ELF-1 (cell line): ENCODE data around the gene MAD2L1BP.
"Not testable (repeated sequence)": the region's sequence is repeated elsewhere in the genome, so short reads cannot be mapped to it uniquely, and the experiment has no call there.

ENCODE experiments used
- DNase-seq: peaks from one replicate; pipeline ENCODE4 v3.0.0-alpha.2; 2016; ENCODE audit warnings: low read depth, low spot score

Gene MAD2L1BP, protein sequence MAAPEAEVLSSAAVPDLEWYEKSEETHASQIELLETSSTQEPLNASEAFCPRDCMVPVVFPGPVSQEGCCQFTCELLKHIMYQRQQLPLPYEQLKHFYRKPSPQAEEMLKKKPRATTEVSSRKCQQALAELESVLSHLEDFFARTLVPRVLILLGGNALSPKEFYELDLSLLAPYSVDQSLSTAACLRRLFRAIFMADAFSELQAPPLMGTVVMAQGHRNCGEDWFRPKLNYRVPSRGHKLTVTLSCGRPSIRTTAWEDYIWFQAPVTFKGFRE

DNA sequence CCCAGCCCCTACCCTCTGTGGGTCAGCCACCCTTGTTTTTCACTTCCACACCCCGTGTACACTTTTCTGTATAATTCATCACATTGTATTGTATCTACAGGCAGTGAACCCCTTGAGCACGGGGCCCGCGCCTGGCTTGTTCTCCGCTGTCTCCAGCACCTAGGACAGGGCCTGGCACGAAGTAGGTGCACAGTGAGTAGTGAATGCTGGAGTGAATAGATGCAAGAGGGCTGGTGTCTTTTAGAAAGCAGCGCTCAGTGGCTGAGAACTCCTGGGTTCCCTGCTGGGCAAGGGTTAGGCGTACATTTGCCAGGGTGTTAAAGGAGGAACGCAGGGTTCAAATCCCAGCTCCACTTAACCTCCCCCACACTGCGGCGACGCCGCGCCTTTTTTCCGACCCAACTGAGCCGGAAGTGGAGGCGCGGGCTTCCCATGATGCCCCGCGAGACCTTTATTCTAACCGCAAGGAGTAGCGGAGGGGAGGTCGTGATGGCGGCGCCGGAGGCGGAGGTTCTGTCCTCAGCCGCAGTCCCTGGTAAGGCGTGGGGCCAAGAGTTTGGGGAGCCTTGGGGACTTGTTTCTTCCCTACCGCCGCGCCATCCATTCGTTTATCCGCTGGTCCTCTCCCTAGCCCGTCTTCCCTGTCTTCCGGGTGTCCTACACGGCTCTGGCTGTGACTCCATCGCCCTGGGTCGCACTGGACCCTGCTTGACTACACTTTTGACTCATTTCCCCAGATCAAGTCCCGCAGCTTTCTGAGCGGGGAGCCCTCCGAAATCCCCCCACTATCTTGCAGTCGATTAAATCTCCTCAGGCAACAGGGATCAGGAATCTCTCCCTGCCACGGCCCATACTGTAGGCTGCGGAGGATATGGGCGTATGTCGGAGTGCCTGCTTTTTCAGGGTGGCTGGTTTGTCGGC lies at the start of gene MAD2L1BP:
TSS of gene MAD2L1BP (plus strand) at position 454 of the 921 bp plus-strand sequence. CDS start at position 490, 36 bp downstream.
- peak; percentile 88 for DNase-seq

DNA sequence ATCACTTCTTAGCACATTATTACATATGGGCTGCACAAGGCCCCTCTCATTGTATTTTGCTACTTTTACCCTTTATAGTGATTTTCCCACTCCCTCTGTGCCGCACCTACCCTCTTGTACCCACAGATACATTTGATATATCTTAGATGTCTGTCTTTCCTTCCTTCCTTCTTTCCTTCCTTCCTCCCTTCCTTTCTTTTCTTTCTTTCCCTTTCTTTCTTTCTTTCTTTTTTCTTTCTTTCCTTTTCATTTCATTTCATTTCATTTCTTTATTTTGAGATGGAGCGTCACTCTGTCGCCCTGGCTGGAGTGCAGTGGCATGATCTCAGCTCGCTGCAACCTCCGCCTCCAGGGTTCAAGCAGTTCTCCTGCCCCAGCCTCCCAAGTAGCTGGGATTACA lies 47.4 kb upstream of the MAD2L1BP start:
- DNase-seq, result no peak

DNA sequence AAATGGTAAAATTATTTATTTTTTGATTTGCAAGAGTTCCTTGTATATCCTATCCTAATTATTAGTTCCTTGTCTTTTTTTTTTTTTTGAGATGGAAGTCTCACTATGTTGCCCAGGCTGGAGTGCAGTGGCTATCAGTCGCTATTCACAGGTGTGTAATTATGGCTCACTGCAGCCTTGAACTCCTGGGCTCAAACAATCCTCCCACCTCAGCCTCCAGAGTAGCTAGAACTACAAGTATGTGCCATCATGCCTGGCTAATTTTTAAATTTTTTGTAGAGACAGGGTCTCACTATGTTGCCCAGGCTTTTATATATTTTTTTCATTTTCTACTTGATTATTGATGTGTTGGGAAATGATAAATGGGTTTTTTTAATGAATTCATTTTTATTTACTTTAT lies 46.1 kb upstream of the MAD2L1BP start:
- DNase-seq, result not testable (repeated sequence)

DNA sequence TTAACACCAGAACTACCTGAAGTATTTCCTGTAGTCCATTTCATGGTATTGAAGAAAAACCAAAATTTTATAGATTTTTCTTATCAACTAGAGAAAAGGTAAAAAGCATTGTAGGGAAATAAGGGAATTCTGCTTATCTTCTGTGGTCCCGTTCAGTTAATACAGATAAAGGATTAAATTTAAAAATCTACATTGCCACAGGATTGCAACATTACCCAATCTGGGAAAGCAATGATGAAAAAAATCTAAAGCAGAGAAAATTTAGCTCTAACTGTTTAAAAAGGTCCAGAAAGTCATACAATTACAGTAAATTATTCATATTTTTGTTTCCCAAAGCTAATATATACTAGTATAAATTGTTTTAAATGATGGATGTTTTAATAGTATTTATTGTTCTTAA lies 41.7 kb upstream of the MAD2L1BP start:
- no peak for DNase-seq

DNA sequence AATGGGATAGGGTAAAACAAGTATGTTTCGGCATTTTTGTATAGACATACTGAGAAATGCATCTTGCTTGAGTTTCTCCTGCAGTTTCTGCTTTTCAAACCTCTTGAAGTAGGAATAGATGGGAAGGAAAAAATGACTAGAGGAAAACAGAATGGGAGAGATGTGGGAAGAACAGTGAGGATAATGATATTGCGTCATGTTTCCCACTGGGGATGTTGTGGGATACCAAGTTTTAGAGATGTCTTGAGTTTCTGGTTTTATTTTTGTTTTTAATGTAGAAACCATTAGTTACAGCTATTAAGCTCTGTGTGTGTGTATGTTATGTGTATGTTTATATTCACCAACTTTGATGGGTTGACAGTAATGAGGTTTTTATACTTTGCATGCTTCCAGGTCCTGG lies 35.0 kb upstream of the MAD2L1BP start:
- no peak for DNase-seq

DNA sequence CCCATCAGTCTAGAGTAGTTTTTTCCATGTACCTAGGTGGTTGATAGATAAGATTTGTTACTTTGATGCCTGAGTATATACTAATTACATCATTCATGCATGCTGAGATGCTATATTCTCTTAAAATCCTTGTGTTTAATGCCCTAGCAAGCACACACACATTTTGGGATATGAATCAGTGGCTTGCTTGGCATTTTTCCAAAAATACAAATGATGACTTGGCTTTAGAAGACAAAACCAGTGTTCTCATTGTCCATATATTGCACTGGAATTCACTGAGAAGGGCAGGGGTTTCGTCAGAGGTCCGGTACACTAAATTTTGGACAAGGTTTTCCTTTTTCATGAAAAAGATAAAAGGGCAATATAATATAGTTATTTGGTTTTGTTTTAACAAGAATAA lies 31.5 kb upstream of the MAD2L1BP start:
- no peak for DNase-seq

DNA sequence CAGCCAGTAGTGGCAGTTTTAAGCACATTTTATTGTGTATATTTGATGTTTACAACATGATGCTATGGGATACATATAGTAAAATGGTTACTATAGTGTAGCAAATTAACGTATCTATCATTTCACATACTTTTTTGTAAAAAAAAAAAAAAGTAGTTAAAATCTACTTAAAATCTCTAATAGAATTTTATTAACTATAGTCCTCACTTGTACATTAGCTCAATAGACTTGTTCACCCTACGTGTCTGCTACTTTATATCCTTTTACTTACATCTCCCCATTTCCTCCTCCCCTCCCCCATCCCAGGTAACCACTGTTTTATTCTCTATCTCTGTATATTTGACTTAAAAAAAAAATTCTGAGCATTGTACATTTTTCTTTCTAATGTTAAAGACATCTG lies 29.6 kb upstream of the MAD2L1BP start:
- DNase-seq, result no peak

DNA sequence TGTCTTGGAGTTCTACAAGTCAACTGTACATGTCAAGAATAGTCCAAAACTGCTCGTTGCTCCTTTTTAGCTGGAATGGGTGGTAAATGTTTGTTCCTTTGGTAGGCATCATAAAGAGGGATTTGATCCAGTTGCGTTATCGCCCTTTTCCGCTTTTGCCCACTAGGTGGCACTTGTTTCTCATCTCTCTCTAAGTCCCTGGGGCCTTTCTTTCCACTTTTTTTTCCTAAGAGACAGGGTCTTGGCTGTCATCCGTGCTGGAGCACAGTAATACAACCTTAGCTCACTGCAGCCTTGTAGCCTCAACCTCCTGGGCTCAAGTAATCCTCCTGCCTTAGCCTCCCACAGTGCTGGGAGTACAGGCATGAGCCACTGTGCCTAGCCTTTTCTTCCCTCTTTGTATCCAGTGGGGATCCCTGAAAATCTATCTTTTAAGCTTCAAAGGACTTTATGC lies 27.3 kb upstream of the MAD2L1BP start:
- peak; percentile 83 for DNase-seq

DNA sequence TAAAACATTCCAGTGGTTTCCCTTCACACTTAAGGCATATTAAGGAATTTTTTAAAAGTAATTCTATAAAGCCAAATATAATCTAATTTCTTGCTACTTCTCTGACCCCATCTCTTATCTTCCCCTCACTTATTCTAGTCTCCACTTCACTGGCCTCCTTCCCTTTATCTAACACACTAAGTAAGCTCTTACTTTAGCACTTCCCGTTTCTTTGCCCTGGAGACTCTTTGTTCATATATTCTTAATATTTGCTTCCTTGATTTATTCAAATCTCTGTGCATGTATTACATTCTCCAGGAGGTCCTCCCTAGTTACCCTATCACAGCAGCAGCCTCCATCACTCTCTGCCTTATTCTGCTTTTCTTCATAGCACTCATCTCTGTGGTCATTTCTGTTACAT lies 26.8 kb upstream of the MAD2L1BP start:
- no peak for DNase-seq

DNA sequence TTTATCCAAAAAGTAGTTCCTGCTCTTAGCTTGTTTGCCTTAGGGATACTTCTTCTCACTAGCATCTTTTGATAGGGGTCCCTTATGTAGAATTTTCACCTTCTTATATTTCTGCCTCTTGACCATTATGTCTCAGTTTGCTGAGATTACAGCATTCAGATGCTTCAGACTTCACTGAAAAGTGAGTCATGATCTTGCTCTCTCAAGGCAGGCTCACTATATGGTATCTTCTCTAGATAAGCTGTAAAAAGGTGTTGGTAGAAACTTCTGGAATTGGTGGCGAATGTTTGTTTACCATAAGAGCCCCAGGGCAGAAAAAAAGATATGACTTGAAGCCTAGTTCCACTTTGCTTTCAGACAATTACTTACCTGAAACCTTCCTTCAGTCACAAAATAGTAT lies 26.2 kb upstream of the MAD2L1BP start:
- no peak for DNase-seq

DNA sequence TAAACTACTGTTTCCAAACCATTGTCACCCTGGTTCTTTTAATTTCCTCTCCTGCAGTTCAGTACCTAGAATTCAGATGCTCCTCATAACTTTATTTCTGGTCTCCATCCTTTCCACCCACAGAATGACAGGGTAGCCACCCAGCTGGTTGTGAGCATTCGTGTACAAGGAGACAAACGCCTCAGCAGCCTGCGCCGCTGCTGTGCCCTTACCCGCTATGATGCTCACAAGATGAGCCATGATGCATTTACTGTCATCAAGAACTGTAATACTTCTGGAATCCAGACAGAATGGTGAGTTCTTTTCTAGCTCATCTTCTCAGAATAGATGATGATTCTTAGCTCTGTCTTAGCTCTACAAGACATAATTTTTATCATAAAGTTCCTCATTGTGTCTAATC lies 25.2 kb upstream of the MAD2L1BP start:
- no peak for DNase-seq

DNA sequence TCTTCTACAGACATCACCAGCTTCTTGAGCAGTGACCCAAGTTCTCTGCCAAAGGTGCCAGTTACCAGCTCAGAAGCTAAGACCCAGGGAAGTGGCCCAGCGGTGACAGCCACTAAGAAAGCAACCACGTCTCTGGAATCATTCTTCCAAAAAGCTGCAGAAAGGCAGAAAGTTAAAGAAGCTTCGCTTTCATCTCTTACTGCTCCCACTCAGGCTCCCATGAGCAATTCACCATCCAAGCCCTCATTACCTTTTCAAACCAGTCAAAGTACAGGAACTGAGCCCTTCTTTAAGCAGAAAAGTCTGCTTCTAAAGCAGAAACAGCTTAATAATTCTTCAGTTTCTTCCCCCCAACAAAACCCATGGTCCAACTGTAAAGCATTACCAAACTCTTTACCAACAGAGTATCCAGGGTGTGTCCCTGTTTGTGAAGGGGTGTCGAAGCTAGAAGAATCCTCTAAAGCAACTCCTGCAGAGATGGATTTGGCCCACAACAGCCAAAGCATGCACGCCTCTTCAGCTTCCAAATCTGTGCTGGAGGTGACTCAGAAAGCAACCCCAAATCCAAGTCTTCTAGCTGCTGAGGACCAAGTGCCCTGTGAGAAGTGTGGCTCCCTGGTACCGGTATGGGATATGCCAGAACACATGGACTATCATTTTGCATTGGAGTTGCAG lies 21.8 kb upstream of the MAD2L1BP start:
- DNase-seq, result no peak

DNA sequence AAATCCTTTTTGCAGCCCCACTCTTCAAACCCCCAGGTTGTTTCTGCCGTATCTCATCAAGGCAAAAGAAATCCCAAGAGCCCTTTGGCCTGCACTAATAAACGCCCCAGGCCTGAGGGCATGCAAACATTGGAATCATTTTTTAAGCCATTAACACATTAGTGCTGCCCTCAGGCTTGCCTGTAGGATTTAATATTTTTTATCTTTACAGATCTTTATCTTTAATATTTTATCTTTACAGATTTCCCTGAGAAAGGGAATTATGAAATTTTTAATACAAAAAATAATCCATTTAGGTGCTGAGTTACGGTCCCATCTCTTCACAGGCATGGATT lies 21.3 kb upstream of the MAD2L1BP start:
- DNase-seq, result no peak

DNA sequence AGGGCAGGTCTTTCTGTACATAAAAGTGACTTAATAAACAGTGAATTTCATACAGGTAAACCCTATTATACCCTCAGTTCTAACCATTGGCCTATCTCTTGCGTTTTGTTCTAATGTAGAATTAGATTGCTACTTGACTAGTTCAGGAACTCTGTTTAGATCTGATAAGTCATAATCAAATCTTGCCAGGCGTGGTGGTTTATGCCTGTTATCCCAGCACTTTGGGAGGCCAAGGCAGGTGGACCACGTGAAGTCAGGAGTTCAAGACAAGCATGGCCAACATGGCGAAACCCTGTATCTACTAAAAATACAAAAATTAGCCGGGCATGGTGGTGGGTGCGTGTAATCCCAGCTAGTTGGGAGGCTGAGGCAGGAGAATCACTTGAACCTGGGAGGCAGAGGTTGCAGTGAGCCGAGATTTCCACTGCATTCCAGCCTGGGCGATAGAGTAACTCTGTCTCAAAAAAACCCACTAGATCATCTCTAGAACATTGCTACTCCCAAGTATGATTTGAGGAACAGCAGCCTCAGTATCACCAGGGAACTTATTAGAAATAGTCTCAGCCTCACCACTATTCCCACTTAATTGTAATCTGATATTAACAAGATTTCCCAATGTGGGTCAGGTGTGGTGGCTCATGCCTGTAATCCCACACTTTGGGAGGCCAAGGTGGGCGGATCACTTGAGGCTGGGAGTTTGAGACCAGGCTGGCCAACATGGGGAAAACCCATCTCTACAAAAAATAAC lies 18.7 kb upstream of the MAD2L1BP start:
- DNase-seq, result no peak

DNA sequence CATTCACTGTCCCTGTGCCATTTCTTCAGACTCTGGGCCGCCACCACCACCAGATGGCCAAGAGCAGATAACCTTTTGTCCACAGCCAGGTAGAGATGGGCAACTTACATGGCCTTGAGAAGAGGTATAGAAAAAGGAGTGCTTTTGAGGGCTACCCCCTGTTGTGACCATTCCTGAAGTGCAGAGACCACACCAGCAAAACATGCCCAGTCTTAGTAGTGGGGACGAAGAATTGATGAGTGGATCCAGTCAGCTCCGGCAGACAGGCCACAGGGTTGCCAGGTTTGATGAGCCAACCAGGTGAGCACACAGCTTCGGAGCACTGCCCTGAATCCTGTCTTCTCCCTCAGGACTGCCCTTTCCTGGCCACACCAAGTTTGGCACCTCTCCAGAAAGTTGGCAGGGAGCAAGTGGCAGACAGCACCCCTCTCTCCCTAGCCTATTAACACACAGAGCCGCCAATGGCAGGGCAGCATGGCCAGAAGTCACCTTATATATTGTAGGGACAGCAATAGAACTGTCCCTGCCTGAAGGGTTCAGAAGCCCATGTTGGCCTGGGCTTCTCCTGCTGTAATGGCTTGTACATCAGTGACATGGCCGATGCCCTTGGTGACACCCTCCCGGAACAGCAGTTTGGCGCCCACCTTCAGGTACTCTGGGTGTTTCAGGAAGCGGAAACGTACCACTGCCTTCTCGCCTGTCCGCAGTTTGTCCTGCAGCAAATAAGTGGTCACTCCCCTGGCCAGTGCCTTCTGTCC lies 14.4 kb upstream of the MAD2L1BP start:
- no peak for DNase-seq

DNA sequence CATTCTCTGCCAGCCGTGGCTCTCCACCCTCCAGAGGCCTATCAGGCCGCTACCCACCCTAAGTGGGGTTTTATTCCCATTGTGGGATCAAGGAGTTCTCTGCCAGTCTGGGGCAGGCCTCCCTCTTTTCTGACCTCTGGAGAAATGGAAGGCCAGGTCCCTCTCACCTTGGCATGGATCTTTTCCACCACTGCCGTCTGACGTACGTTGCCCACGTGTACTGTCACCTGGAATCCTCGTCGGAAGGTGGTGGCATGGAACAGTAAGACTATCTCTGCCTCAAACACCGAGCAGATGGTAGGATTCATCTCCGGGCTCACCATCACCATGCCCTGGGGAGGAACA lies 13.8 kb upstream of the MAD2L1BP start:
- DNase-seq, result no peak

DNA sequence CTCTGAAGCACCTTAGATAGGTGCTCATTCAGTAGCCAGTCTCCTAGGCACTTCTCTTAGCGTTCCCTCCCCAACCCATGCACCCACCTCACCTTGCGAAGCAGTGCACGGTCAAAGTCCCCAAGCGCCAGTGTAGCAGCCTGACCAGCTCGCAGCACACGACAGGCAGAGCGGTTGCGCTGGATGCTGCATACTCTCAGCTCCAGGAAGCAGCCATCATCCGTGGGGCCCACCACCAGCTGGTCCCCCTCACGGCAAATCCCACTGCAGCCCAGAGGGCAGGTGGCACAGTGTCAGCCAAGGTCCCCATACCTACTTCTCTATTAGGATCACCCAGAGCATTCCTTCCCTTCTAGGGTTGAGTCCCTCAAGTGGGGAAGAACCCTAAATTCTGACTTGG lies 13.1 kb upstream of the MAD2L1BP start:
- DNase-seq, result no peak

DNA sequence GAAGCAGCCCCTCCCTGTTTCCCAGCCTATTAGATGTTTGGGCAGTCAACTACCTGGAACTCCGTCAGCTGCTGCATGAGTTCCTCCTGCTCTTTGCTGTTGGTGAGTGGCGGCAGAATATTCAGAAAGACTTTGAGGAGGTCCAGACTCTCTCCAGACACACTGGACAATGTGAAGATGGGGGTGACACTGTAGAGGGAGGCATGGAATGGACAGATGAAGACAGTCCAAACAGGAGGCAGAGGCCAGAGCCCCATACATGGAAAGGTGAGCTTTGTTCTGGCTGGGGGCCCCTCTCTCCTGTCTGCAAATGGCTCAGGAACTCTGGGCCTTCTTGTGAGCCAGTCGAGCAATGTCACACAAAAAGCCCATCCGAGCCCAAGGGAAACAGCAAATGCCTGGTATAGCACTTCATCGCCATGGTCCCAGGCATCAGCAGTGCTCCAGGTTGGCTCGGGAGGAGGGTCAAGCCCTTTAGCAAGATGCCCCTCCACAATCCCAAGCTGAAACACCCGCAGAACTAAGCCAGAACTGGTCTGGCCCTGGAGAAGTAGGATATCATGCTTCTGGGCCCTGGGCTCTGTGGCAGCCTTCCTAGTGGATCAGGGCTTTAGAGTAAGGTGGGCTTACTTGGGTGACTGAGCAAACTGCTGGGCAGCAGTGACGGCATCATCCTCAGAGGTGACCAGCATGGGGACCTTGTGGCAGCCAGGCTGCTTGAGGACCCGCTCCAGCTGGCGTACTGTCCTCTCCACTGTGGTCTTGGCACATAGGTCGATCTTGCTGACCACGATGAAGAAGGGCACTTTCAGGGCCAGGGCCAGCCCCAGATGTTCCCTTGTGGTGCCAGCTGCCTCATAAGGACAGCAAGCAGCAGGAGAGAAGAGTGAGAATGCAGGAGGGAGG lies 11.5 kb upstream of the MAD2L1BP start:
- DNase-seq, result no peak

DNA sequence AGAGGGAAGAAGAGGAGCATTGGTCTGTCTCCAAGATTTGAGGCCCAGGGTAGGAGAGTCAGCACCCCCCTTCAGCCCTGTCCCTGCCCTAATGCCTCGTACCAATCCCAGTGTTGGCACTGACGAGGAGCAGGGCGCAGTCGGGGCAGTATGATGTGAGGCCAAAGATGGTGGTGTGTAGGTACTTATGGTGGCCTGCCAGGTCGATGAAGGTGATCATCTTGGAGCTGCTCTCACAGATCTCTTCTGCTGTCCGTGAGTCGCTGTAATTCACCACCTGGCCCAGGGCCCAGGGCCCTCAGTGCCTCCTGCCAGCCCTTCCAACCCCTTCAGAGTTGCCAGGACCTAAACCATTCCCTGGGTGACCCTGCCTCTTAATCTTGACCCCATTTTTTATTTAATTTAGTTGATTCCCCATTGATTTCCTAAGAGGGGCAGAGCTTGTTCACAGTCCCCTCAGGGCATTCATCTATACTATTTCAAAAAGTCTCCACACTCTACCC lies 10.8 kb upstream of the MAD2L1BP start:
- DNase-seq, result no peak
